ENCODE results near the gene GRPEL2.

GRPEL2 gene

GRCh38 chr5:149320791-149321330 lies 24.4 kb upstream of the GRPEL2 start:
- DNase-seq: peak; percentile 88

DNA sequence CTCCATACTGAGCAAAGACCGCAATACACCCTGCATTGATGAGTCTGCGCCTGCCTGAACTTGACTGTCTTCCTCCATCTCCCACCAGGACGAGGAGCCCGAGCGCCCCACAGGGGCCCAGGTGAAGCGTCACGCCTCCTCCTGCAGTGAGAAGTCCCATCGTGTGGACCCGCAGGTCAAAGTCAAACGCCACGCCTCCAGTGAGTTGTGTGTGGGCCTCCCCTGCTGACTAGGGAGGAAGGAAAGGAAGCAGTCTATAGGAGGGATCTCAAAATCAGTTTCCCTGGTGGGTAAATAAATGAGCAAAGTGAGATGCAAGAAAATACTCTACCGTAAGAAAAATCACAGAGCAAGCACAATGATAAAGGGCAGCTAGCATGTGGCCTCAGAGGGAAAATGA lies 22.8 kb upstream of the GRPEL2 start:
- no peak for DNase-seq

- DNase-seq: no peak
Measured at GRCh38 chr5:149323210-149323609, 22.1 kb upstream of the GRPEL2 start.

- no peak for DNase-seq
Measured at GRCh38 chr5:149323621-149324205, 21.6 kb upstream of the GRPEL2 start.

GRCh38 chr5:149324641-149325040 lies 20.7 kb upstream of the GRPEL2 start:
- no peak for DNase-seq

GRCh38 chr5:149325166-149325735 lies 20.0 kb upstream of the GRPEL2 start:
- DNase-seq: no peak

DNA sequence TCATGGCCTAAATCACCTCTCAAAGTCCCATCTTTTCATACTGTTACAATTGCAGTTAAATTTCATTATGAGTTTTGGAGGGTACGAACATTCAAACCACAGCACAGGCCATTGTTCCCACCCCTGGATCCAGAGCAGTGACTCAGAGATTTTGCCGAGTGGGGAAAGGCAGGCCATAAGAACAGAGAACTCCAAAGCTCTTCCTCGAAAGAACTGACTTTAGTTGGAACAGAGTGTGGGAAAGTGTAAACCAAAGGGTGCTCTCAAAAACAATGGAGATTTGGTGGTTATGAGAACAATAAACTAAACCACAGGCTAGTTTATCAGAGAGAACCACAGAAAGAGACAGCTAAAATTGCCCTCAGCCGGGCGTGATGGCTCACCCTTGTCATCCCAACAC lies 19.4 kb upstream of the GRPEL2 start:
- no peak for DNase-seq

GRCh38 chr5:149326611-149327010 lies 18.7 kb upstream of the GRPEL2 start:
- DNase-seq: no peak

DNA sequence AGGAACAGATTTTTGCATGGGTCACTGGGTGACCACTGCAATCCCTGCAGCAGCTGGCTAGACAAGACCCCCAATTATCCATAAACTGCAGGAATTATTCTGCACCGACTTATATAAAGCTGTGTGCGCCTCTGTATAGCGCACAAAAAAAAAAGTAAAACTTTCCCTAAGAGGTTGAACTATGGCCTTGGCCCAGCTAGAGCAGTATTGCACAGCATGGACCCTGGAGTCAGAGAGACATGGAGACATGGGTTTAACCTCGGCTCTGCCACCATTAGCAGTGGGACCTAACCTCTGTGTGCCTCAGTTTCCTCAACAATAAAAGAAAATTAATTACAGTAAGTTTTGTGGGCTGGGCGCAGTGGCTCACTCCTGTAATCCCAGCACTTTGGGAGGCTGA lies 17.1 kb upstream of the GRPEL2 start:
- DNase-seq: no peak

DNA sequence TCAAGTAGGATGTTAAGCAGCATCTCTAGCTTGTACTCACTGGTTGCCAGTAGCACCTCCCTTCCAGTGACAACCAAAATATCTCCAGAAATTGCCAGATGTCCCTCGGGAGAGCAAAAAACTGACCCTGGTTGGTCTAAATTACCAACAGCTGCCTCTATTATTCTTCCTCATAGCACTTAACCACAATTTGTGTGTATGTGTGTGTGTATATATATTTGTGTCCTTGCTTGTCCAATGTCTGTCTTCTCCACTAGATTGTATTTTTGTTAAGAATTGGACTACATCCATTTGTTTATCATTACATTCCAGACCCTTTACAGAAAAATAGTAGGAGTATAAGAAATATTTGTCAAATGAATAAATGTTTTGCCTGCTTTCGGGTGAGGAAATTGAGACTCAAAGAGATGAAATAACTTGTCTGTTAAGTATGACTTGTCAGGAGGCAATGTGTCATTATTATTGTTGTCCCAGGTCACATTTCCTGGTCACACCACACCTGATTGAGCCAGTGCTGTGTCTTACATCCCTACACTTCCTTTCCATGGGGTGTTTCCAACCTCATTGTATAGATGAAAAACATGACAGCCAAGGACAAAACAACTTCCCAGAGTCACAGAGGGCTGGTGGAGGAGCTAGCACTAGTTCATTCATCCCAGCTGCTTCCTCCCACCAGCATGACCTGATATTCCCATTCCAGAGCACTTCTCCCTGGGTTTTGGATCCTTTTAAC lies 11.4 kb upstream of the GRPEL2 start:
- no peak for DNase-seq

DNA sequence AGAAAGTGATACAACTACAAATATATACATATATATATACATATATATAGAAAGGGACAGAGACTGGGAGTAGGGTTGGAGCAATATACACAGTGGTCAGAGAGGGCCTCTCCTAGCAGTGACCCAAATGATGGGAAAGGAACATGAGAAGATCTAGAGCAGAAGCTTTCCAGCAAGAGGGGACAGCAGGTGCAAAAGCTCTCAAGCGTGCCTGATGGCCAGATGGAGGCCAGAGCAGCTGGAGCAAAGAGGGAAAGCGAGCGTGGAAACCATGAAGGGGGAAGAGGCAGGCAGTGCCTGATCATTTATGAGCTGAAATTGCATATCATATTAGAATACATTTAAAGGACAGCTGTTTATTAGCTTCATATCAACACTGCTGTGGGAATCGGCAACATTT lies 7.6 kb upstream of the GRPEL2 start:
- DNase-seq: peak; percentile 72

DNA sequence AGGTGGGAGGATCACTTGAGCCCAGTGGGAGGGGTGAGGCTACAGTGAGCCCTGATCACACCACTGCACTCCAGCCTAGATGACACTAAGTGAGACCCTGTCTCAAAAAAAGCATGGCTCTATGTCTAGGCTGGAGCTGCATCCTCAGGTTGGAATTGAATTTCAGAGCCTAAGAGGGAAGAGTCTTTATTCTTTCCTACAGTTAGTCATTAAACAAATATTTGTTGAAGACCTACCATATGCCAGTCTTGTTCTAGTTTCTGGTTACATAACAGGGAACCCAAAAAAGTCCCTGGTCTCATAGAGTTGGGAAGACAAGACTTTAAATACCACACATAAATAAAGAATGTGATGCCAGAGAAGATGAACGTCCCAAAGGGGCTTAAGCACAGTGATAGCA lies 6.9 kb upstream of the GRPEL2 start:
- DNase-seq: no peak

DNA sequence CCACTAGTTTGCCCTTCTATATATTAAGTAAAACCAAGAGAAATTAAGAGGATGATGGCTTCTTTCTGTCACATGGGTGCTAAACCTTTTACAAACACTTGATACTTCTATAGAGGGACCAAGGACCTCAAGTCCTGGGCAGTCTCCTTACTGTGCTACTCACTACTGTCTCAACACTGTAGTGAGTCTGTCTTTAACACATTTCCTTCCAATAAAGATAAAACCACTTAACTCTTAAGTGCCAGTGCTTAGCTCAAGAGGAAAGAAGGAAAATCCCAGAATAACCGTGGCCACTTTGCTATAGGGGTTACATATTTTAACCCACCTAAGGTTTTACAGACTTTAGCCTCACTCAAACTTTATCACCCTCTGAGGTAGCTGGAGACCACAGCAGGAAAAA lies 4.4 kb upstream of the GRPEL2 start:
- DNase-seq: no peak

- DNase-seq: no peak
Measured at GRCh38 chr5:149341876-149342275, 3.4 kb upstream of the GRPEL2 start.

DNA sequence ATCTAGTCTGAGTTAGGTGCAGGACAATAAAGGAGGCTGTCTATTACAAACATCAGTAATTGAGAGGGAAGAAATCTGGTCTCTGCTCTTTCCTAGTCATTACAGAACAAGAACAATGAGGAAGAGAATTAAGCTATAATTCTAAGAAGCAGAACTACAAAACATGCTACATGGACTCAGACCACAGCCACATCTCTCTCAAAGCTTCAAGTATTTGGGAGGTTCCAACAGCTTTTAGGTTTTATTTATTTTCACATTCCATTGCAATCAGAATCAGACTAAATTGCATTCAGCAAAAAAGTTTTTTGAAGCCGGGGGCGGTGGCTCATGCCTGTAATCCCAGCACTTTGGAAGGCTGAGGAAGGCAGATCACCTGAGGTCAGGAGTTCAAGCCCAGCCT lies 1.1 kb upstream of the GRPEL2 start:
- DNase-seq: no peak

- DNase-seq: no peak
Measured at GRCh38 chr5:149345892-149346222, 558 bp downstream of the GRPEL2 start.

DNA sequence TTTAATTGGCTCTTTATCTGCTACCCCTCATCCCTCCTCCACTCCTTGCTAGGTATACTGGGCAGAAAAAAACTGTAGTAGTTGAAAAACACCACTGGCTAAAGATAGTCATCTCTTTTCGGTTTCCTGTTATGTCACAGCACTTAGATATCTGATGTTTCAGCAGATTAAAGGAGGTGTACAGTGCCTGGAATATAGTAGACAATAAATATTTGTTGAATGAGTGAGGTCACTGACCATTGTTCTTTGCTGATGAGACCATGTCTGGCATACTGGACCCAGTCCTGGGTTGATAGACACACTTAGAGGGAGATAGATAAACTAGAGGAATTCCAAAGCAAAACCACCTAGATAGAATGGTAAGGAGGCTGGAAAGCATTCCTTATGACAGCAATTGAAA lies 3.2 kb downstream of the GRPEL2 start:
- no peak for DNase-seq

- no peak for DNase-seq
Measured at GRCh38 chr5:149349382-149349781, 4.1 kb downstream of the GRPEL2 start.

DNA sequence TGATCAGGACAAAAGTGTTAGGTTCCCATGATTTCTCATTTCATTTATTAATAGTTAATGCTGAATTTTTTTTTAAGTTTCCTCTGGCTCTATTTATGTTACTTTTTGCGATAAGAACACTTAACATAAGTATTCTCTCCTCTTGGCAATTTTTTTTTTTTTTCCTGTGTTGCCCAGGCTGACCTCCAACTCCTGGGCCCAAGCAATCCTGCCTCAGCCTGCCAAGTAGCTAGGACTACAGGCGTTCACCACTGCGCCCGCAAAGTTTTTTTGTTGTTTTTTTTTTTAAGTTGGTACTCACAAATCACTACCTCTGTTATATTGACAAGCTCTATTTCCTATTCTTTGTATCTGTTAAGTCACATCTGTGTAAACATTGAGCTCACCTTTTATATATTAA lies 6.9 kb downstream of the GRPEL2 start:
- DNase-seq: no peak

DNA sequence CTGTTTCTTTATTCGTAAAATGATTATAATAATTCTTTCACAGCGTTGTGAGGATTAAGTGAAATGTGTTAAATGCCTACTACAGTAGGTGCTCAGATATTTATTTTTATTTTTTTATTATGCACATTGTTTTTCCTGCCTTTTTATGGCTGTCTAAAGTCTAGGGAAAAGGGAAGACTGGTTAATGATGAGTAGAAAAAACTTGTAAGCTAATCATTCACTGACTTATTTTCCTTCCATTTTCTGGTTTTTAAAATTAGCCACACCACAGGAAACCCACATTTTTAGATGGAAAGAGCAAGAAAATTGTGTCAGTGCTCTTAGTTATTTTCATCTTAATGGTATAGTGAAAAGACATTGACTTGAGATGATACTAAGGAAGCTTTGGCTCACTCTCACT lies 8.6 kb downstream of the GRPEL2 start:
- DNase-seq: no peak

- DNase-seq: no peak
Measured at GRCh38 chr5:149355688-149356087, 10.4 kb downstream of the GRPEL2 start.

DNA sequence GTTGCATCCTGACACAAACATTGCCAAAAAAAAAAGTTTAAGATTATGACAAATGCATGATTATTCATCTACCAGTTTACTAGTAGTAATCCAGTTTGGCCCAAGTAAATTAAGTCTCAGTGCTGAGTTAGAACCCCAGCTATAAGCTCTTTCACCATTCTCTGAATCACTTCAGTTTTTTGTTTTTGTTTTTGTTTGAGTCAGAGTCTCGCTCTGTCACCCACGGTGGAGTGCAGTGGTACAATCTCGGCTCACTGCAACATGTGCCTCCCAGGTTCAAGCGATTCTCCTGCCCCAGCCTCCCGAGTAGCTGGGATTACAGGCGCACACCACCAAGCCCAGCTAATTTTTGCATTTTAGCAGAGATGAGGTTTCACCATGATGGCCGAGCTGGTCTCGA lies 11.1 kb downstream of the GRPEL2 start:
- DNase-seq: no peak

DNA sequence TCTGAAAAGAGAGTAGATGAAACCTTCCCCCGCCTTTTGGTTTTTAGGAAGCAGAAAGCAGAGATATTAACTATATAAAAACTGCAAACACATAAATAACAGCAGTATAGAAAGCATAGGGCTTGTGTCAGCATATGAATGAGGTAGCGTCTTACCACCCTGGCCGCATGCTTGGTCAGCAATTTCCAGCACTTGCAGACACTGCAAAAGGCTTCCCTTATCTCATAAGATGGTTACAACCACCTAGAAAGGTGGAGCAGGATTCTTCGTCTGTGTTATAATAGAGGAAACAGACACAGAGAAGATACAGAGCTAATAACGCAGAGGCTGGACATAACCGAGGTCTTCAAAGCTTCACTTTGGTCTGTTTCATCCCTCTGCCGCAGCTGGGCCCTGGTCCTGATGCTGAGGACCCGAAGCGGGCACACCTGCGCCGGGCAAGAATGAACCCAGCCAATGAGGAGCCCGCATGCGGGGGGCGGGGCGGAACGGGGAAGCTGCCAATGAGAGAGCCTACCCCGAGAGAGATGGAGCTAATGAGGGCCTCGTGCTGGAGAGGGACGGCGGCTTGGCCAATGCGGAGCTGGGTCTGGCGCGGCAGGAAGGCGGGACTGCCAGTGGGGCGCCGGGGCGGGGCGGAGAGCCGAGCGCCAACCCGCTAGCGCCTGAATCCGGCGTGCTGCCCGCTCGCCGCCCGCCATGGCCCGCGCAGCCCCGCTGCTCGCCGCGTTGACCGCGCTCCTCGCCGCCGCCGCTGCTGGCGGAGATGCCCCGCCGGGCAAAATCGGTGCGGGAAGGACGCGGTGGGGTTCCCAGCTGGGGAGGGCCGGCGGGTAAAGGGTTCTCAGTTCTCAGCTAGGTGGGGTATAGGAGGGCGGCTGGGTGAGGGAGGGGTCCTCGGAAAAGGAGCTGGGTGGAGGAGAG lies 12.3 kb downstream of the GRPEL2 start, which contains the start of gene PCYOX1L:
PCYOX1L (plus strand) TSS at position 677 of the 924 bp plus-strand sequence; CDS start at position 700, 23 bp downstream.
- peak; percentile 97 for DNase-seq

All from right hindlimb (tissue), 1 donor.